ENCODE data around the gene AHNAK2.

The AHNAK2 gene

GRCh38 chr14:104965561-104966231, 12.5 kb downstream of the AHNAK2 start:
- intact Hi-C loops (cut with DNase I; ENCODE audit: low total_unique reads): loop anchor here (2.0 kb wide), 1 partner anchor 31 kb away; no protein-coding TSS in a partner anchor

DNA sequence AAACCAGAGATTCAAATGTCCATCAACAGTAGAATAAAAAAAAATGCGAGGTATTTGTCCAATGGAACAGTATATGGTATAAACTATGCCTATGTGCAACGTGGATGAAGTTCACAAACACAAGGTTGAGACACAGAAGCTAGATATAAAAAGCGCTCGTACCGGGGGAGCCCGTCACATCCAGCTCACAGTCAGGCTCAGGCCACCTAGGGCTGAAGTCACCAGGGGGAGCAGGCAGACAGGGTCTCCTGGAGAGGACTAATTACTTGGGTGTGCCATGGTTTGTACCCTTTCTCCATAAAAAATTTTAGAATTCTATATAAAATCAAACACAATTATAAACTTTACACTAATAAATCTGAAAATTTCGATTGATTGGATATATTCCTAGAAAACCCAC, 13.6 kb downstream of the AHNAK2 start:
- intact Hi-C loops (cut with DNase I; ENCODE audit: low total_unique reads): loop anchor here (2.0 kb wide), 1 partner anchor 30 kb away; no protein-coding TSS in a partner anchor
- no peak for TF ChIP-seq CTCF (IDR thresholded peaks at IDR 0.05)
- H3K9me3 ChIP-seq: no peaks in the 10 kb centered on the region

More at GRCh38 chr14:104965561-104966231, 12.5 kb downstream of the AHNAK2 start:
- no peaks in the 10 kb centered on the region for H3K27me3 ChIP-seq
- H3K36me3 ChIP-seq: no peaks in the 10 kb centered on the region
- H3K9me3 ChIP-seq: no peaks in the 10 kb centered on the region
- TF ChIP-seq CTCF (IDR thresholded peaks at IDR 0.05): no peak
- peak overlapping the region; percentile 93 to 97 for H3K27ac ChIP-seq
- no peak overlapping the region for H3K4me3 ChIP-seq
- peaks cover 0 to 44% (median 38%) of the 10 kb centered on the region in 4 donors for H3K4me1 ChIP-seq
- DNase-seq: peak in 1 of 2 donors; percentile 70

GRCh38 chr14:104957146-104958113, 20.7 kb downstream of the AHNAK2 start:
- H3K9me3 ChIP-seq: no peaks in the 10 kb centered on the region
- no peak for TF ChIP-seq CTCF (IDR thresholded peaks at IDR 0.05)
- no peaks in the 10 kb centered on the region for H3K4me1 ChIP-seq
- no peaks in the 10 kb centered on the region for H3K27me3 ChIP-seq
- no peak overlapping the region for H3K4me3 ChIP-seq
- DNase-seq: peak in 1 of 2 donors; percentile 48
- no peak overlapping the region for H3K27ac ChIP-seq
- intact Hi-C loops (cut with DNase I; ENCODE audit: low total_unique reads): no loop called here
- H3K36me3 ChIP-seq: peaks cover 0 to 42% (median 23%) of the 10 kb centered on the region in 3 donors

More for the DNA sequence above, 13.6 kb downstream of the AHNAK2 start:
- Histone ChIP-seq H3K36me3 (no peaks in the 10 kb centered on the region), H3K27ac (no peak overlapping the region), H3K27me3 (no peaks in the 10 kb centered on the region), H3K4me3 (no peak overlapping the region), H3K4me1 (peaks cover 0 to 34% (median 30%) of the 10 kb centered on the region in 4 donors)
- DNase-seq: peak in 1 of 2 donors; percentile 23

- H3K36me3 ChIP-seq: peaks cover 0 to 42% (median 23%) of the 10 kb centered on the region in 3 donors
- peak in 1 of 2 donors; percentile 60 for DNase-seq
- H3K4me3 ChIP-seq: no peak overlapping the region
Measured at GRCh38 chr14:104956290-104956890, 21.8 kb downstream of the AHNAK2 start.

More at GRCh38 chr14:104956290-104956890, 21.8 kb downstream of the AHNAK2 start:
- intact Hi-C loops (cut with DNase I; ENCODE audit: low total_unique reads): no loop called here
- TF ChIP-seq CTCF (IDR thresholded peaks at IDR 0.05): no peak
- no peaks in the 10 kb centered on the region for H3K4me1 ChIP-seq
- no peak overlapping the region for H3K27ac ChIP-seq
- H3K27me3 ChIP-seq: no peaks in the 10 kb centered on the region
- H3K9me3 ChIP-seq: no peaks in the 10 kb centered on the region
